HG03108 (cell line): ENCODE results near the gene CTAGE6.
"Not testable (repeated sequence)": the region's sequence is repeated elsewhere in the genome, so short reads cannot be mapped to it uniquely, and the experiment has no call there.

Experiments used
- ATAC-seq: cut with Tn5 transposase; IDR thresholded peaks from one replicate; pipeline ENCODE4 v1.9.1; 2021; ENCODE audit warnings: moderate library complexity; ENCODE audit not compliant: unreplicated experiment

CTAGE6 gene

GRCh38 chr7:143720335-143720734, 37.2 kb downstream of the CTAGE6 start:
- ATAC-seq = not testable (repeated sequence)

GRCh38 chr7:143715543-143716193, 41.8 kb downstream of the CTAGE6 start:
- ATAC-seq = not testable (repeated sequence)

- not testable (repeated sequence) for ATAC-seq
Measured at GRCh38 chr7:143714581-143715454, 42.7 kb downstream of the CTAGE6 start.

- not testable (repeated sequence) for ATAC-seq
Measured at GRCh38 chr7:143712381-143712780, 45.1 kb downstream of the CTAGE6 start.

- ATAC-seq = not testable (repeated sequence)
Measured at GRCh38 chr7:143711727-143712324, 45.7 kb downstream of the CTAGE6 start.

GRCh38 chr7:143709895-143710294, 47.6 kb downstream of the CTAGE6 start:
- not testable (repeated sequence) for ATAC-seq
